HG03196 (cell line): ENCODE data around the gene CCNB1IP1.
"Not testable (repeated sequence)": the region's sequence is repeated elsewhere in the genome, so short reads cannot be mapped to it uniquely, and the experiment has no call there.

Experiments used
- ATAC-seq: cut with Tn5 transposase; IDR thresholded peaks from one replicate; pipeline ENCODE4 v1.9.1; 2021; ENCODE audit not compliant: unreplicated experiment

The CCNB1IP1 gene, protein sequence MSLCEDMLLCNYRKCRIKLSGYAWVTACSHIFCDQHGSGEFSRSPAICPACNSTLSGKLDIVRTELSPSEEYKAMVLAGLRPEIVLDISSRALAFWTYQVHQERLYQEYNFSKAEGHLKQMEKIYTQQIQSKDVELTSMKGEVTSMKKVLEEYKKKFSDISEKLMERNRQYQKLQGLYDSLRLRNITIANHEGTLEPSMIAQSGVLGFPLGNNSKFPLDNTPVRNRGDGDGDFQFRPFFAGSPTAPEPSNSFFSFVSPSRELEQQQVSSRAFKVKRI

DNA sequence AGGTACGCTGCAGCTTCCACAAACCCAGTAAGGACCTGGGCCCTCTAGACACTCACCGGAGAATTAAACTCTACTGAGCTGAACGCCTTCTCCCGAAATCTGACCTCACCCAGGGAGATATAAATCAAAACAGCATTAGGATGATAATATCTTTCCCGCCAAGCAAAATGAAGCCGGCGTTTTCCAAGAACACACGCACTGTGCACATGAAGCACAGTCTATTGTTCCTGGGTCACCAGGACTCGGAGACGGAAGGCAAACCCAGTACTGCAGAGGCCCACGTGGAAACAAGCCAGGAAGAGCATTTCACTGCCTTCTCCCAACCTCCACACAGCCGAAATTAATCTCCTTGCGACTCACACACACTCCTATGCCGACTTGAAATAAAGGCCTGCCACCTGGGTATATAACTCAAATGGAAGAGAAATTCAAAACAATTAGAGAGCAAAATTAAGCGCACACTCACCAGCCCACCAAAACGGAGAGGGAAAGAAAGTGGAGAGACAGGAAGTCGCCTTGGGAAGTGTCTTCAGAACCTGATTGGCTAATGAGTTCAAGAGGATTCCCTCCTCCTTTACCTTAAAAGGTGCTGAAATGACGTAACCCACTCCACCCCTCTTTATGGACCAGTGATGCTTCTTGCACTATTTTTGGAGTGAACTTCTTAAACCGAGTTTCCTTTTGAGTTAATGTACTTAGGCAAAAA, at the start of gene CCNB1IP1:
Gene CCNB1IP1 (minus strand): TSS at position 492 of the 706 bp plus-strand sequence. CDS start 16,756 bp downstream, outside the sequence.
- peak; percentile 98 for ATAC-seq

DNA sequence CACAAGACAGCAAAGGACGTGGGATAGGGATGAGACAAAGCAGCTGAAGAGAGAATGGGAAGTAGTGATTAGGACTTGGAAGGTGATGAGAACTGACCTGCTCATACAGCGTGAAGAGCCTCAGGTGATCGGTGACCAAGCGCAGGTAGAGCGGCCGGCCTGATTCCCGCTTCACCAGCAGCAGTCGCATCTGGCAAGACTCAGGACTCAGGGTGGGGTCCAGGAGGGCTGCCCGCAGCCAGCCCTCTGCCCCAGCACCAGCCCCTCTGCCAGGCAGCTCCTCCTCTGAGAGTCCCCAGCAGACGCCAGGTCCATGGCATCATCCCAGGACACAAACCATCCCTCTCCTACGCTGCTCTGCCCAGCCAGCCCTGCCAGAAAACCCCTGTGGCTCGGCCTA, 49.4 kb upstream of the CCNB1IP1 start:
- no peak for ATAC-seq

DNA sequence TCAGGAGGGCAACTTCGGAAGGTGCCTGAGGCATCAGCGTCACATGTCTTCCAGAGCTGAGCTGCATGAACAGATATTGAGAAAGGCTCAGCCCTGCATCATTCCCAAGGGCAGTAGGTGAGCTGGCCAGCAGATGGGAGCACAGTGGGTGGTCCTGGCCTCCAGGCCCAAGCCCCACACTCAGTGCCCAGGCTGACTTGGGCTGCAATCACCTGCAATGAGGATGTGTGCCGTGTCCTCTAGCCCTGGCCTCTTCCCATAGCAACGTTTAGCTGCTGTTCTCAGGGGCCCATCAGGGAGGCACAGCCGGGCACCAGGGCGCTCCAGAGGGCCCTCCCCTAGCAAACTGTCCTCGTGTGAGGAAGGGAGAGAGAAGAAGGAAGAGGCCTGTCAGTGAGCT, 48.3 kb upstream of the CCNB1IP1 start:
- ATAC-seq, result no peak

DNA sequence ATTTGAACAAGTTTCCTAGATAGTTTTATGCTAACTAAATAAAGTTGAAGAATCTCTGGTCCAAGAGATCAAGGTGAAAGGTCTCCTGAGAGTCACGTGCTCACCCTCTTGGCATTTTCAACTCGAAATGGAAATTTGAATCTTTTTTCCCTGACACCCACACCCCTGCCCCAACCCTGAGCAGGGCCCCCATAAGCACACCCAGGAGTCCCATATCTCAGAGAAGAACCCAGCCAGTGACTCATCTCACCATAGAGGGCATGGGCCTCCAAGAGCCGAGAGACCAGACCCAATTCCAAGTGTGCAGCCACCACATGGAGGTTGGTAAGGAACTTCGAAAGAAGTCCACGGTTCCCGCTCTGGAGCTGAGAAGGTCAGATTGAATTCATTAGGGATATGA, 47.6 kb upstream of the CCNB1IP1 start:
- no peak for ATAC-seq

DNA sequence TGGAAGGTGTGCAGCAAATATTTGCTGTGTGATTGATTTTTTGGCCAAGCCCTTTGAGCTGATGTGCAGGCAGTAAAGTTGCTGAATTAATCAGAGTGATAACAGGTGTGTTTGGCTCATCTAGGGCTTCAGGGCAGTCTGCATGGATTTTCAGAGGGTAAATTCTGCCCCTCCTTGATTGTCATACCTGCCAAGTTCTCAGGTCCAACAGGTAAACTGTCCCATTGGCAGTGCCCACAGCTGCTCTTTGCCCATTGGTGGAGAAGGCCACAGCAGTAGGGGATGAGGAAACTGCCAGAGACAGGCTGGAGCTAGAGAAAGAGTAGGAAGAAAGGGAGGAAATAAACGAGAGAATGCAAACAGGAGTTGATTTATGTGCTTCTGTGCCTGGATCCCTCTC, 46.7 kb upstream of the CCNB1IP1 start:
- no peak for ATAC-seq

DNA sequence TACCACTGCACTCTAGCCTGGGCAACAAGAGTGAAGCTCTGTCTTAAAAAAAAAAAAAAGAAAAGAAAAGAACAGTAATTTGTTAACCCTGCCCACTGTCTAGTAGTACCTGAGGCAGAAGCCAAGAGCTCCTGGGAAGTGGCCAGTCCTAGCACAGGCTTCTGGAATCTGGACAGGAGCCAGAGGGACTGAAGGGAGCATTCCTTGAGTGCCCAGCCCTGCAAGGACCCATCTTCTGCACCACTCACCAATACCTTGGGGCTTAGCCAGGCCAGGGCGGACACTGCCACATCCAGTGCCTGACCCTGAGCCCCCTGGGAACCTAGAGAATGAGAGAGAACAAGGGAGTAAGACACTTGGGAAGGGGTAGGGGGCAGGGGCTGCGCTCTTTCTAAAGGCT, 44.1 kb upstream of the CCNB1IP1 start:
- no peak for ATAC-seq

DNA sequence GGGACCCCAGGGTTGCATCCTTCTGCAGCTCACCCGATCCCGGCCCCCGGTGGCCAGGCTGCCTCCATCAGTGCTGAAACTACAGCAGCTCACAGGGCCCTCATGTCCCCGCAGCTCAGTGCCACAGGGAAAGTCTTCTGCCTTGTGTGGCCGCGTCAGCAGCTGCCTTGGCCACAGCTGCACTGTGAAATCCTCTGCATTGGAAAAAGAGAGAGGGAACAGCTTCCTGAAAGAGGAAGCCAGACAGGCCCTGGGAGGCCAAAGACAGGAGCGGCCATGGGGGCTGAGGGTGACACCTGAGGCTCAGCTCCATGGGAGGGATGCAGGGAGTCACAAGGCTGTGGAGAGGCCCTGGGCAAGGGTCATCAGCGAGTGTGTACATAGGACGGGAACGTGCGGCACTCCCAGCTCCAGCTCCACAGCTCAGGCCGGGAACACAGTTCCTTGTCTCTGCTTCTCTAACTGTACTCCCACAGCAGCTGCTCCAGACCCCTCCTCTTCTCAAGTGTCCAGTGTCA, 43.1 kb upstream of the CCNB1IP1 start:
- ATAC-seq, result no peak

DNA sequence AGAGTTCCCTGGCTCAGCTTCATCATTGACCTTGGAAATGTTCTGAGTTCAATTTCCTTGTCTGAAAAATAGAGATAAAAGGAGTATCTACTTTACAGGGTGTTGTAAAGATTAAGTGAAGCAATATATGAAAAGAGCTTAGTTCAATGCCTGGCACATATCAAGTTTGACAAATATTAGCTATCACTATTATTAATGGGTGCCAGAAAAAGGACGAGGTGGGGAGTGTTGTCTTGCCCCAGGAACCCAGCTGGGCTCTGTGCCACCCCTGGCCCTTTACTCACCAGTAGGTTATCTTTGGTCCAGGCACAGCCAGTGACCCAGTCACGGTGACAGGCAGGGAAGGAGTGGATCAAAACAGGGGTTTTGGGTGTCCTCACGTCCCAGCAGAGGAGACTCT, 42.4 kb upstream of the CCNB1IP1 start:
- no peak for ATAC-seq

DNA sequence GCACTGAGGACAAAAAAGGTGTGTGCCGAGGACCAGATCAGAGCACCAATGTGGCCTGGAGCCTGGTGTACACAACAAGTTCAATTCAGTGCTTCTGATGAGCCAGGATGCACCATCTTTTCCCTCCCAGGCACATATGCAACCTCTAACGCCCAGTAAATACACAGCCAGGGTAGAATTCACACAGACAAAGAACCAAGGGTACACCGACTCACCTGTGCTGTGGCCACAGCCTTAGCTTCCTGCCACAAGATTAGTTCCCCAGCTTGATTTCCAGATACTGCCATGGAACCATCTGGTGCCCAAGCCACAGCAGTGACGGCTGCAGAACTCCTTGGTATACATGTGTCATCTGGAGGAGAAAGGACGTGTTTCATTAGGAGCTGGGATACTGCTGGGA, 39.7 kb upstream of the CCNB1IP1 start:
- ATAC-seq, result no peak

DNA sequence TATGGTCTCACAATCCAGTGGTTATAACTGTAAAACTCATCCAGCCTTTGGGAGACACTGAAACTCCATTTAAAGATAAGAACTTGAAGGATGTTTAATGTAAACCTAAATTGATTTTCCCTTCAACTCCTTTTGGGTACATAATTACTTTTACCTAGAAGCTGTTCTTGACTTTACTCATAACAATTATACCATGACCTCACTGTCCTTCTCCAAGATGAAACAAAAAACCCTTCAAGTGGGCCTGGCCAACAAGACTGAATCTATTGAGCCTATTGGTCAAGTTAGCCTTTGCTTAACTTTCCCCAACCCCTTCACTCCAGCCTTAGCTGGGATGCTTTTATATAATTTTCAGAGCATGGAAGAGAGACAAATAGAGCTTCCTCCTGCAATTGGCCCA, 32.8 kb upstream of the CCNB1IP1 start:
- no peak for ATAC-seq

DNA sequence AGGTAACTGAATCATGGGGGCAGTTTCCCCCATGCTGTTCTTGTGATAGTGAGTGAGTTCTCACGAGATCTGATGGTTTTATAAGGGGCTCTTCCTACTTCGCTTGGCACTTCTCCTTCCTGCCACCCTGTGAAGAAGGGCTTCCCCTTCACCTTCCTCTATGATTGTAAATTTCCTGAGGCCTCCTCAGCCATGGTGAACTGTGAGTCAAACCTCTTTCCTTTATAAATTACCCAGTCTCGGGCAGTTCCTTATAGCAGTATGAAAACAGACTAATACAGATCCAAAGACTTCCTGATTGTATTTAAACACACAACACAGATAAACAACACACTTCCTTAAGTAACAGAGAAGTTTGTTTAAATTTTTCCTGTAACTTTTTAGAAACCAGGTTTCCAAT, 25.4 kb upstream of the CCNB1IP1 start:
- not testable (repeated sequence) for ATAC-seq

DNA sequence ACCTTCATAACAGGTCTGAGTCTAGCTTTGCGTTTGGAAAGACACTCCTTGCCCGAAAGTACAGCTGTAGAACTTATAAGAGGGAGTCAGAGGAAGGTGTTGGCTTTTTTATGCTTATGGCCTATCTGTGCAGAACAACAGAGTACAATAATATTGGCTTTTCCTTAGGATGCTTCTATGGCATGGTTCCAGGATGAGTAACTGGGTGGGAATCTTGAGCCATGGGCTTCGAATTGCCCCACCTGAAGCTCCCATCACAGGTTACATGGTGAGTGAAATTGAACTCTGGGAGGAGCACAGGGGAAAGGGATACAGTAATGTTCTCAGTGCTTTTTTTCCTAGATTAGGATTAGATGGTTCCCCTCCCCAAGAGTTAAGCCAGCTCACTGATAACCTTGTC, 23.3 kb upstream of the CCNB1IP1 start:
- no peak for ATAC-seq

DNA sequence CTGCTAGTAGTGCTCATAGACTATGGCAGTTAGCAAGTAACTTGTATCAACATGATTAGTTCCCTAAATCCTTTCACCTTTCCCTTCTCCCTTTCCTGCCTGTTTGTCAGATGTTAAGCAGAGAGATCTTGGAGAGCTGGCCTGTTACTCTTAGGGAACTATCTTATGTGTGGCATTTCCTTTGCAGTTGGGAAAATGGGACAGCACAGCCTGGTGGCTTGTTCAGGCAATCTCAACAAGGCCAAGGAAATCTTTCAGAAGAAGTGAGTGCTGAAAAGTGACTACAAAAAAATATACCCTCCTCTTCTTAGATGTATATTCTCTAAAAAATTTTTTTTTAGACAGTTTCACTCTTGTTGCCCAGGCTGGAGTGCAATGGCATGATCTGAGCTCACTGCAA, 17.8 kb upstream of the CCNB1IP1 start:
- no peak for ATAC-seq

DNA sequence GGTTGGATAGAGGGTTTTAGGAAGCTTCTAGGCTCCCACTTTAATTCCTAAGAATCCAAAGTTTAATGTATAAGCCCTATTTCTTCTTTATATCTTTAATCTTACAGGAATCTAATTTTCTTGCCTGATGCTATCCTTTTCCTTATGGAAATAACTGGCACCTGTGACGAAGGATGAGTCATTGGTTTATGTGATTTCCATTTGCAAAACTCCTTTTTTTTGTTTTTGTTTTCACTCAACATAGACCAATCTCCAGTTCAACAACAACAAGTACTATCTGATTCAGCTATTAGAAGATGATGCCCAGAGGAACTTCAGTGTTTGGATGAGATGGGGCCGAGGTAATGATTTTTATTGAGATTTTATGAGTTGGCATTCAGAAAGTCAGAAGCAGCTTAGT, 17.2 kb upstream of the CCNB1IP1 start:
- no peak for ATAC-seq

DNA sequence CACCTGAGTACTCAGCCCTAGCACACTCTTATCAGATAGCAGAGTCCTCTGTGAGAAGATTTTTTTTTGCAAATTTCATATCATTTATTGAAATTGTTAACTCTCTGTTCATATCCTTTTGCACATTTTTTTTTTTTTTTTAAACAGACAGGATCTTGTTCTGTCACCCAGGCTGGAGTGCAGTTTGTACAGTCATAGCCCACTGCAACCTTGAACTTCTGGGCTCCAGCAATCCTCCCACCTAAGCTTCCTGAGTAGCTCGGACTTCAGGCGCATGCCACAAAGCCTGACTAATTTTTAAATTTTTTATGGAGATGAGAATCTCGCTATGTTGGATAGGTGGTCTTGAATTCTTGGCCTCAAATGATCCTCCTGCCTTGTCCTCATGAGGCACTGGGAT, 14.7 kb upstream of the CCNB1IP1 start:
- ATAC-seq, result no peak

DNA sequence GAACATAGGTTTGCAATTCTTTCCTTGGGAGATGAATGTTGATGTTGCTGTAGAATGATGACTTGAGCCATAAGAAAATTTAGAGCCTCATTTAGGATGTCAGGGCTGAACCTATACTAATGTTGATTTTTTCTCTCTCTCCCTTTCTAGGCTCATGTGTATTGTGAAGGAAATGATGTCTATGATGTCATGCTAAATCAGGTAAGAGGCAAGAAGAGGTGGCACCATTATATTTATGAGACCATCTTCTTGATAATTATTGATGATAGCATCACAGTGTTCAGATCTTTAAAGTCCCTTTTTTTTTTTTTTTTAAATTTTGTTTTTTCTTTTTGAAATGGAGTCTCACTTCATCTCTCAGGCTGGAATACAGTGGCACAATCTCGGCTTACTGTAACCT, 13.6 kb upstream of the CCNB1IP1 start:
- no peak for ATAC-seq

DNA sequence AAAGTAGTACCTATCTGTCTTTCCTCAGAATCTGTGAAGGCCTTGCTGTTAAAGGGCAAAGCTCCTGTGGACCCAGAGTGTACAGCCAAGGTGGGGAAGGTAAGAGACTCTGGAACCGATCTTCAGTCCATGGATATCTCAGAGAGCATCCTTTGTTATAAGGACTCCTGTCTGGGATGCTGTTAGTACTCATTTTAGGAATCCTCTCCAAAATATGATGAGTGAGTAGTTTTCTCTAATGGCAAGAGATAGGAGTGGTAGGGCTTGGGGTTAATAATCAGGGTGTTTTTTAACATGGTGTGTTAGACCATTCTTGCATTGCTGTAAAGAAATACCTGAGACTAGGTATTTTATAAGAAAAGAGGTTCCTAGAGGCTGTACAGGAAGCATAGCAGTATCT, 12.3 kb upstream of the CCNB1IP1 start:
- ATAC-seq, result no peak

DNA sequence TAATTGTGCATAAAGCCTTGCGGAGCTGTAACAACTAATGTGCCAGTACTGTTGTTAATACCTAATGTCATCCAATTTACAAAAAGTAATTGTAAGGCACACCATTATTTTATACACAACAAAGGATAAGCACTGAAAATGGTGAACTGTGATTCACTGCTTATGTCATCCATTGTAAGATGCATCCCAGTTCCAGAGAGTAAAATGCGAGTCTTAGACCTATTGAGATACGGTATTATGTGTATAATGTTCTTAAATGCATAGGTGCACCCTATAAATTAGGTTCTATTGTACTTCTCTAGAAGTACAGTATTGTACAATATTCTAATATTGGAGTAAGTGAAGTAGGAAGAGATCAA, 10.8 kb upstream of the CCNB1IP1 start:
- no peak for ATAC-seq

DNA sequence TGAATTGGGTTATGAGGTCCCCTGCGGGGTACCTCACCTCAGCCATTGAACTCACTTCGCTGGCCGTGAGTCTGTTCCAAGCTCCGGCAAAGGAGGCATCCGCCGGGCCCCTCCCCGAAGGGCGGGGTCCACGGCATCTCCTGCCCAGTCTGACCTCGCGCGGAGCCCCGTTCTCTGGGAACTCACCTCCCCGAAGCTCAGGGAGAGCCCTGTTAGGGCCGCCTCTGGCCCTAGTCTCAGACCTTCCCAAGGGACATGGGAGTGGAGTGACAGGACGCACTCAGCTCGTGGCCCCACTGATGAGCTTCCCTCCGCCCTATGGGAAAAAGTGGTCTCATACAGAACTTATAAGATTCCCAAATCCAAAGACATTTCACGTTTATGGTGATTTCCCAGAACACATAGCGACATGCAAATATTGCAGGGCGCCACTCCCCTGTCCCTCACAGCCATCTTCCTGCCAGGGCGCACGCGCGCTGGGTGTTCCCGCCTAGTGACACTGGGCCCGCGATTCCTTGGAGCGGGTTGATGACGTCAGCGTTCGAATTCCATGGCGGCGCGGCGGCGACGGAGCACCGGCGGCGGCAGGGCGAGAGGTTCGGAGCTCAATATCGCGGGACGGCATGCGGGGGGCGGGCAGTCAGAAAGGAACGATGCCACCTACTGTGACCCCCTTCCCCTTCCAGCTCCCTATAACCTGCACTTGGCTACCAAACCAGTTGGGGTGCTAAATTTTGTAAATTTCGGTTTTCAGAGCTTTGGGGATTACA, 10.2 kb upstream of the CCNB1IP1 start, which contains the start of gene PARP2:
Gene PARP2 (plus strand): TSS at position 544 of the 770 bp plus-strand sequence. CDS start 7 bp downstream, at position 551.
- ATAC-seq, result peak; percentile 93

DNA sequence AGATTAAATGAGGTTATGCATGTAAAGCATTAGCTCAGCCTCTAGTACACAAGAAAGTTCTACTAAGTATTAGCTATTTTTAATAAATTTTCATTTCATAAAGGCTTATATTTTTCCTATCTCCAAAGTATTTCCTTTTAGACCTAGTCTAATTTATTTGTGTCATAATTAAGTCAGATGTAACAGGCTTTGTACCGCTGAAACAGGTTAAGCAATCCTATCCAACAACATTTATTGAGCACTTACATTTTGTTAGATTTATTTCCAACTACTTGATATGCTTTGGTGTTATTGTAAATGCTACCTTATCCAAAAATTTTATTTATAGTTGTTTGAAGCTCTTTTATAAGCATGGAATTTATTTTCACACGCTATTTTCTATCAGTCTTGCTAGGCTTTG, 8.6 kb upstream of the CCNB1IP1 start:
- ATAC-seq, result no peak

DNA sequence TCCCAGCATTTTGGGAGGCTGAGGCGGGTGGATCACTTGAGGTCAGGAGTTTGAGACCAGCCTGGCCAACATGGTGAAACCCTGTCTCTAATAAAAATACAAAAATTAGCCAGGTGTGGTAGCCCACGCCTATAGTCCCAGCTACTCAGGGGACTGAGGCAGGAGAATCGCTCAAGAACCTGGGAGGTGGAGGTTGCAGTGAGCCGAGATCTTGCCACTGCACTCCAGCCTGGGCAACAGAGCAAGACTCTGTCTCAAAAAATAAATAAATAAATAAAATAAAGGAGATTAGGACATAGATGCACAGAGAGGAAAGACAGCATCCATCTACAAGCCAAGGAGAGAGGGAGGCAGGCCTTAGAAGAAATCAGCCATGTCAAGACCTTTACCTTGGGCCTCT, 8.0 kb upstream of the CCNB1IP1 start:
- not testable (repeated sequence) for ATAC-seq

DNA sequence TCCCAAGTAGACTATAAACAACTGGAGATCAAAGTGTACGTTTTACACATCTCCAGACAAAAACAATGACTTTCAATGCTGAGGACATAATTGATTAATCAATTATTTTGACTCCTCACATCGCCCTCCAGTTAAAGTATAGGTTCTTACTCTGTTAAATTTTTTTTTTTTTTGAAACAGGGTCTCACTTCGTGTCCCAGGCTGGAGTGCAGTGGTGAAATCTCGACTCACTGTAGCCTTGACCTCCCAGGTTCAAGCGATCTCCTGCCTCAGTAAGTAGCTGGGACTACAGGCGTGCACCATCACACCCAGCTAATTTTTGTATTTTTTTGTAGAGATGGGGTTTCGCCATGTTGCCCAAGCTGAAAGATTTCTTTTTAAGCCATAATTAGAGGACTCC, 938 bp upstream of the CCNB1IP1 start:
- no peak for ATAC-seq
